OCI-LY1 (cell line): ENCODE measurements around the gene KCNN3.

Experiments
- CTCF ChIP-seq: fragments of 200-600 bp; sonication (generic), shearing (Covaris generic); IDR thresholded peaks from 2 replicates; pipeline ENCODE4 v1.5.1; 2017; ENCODE audit warnings: mild to moderate bottlenecking, antibody characterized with exemption, low read length, moderate library complexity, mixed read lengths
- EZH2 ChIP-seq: fragments of 200-600 bp; sonication (generic), shearing (Covaris generic); IDR thresholded peaks from 2 replicates; pipeline ENCODE4 v1.8.0; 2017; ENCODE audit warnings: borderline replicate concordance, mixed run types, mild to moderate bottlenecking, antibody characterized with exemption, low read length, moderate library complexity, mixed read lengths

- TF ChIP-seq CTCF: no peak
- TF ChIP-seq EZH2: no peak
These were observed 172.4 kb downstream of the KCNN3 start for GRCh38 chr1:154697710-154698109.
